ENCODE results near the gene SRD5A2.

Gene SRD5A2, protein sequence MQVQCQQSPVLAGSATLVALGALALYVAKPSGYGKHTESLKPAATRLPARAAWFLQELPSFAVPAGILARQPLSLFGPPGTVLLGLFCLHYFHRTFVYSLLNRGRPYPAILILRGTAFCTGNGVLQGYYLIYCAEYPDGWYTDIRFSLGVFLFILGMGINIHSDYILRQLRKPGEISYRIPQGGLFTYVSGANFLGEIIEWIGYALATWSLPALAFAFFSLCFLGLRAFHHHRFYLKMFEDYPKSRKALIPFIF

GRCh38 chr2:31580321-31581117 lies at the start of gene SRD5A2:
TSS of gene SRD5A2 (minus strand) at chr2:31580938. CDS start at chr2:31580900, 38 bp downstream.
- DNase-seq (ENCODE audit: low read depth): no peak

GRCh38 chr2:31606509-31606908 lies 25.8 kb upstream of the SRD5A2 start:
- DNase-seq (ENCODE audit: low read depth): no peak

DNA sequence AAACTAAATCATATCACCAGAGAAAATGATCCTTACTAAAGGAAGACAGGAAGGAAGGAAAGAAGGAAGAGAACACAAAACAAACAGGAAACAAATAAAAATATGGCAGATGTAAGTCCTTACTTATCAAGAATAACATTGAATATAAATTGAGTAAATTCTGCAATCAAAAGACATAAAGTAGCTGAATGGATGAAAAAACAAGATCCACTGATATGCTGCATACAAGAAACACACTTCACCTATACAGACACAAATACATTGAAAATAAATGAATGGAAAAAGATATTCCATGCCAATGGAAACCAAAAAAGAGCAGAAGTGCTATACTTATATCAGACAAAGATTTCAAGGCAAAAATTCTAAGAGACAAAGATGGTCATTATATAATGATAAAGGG lies 18.0 kb upstream of the SRD5A2 start:
- DNase-seq (ENCODE audit: low read depth): no peak

- no peak for DNase-seq (ENCODE audit: low read depth)
Observed at GRCh38 chr2:31586230-31586629, 5.5 kb upstream of the SRD5A2 start.

DNA sequence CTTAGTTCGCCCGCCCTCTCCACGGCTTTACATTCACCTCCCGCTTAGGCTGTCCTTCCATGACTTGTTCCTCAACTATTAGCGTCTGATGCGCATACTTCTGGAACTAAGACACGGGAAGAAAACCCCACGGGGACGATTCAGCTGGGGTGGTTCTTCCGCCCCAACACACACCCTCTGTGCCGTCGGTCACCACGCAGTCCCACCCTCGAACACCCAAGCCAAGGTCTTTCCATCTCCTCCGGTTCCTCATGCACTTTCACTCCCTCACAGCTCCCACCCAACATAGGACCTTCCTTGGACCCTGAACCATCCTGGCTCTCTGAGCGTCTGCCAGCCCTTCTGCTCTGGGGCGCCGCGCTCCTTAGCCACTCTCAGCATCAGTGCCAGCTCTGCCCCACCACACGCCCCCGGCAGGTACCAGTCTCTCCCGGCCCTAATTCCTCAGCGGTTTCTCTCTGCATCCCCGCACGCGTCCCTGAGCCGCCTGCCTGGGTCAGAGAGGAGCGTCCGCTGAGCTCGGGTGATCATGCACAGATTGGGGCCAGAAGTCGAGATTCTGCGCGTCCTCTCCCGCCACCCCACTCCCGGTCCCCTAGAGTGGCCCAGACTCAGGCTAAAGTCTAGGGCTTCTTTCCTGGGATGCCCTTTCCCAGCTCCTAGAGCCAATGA lies 522 bp upstream of the SRD5A2 start:
- no peak for DNase-seq (ENCODE audit: low read depth)

- no peak for DNase-seq (ENCODE audit: low read depth)
Observed at GRCh38 chr2:31579996-31580320, 780 bp downstream of the SRD5A2 start.

DNA sequence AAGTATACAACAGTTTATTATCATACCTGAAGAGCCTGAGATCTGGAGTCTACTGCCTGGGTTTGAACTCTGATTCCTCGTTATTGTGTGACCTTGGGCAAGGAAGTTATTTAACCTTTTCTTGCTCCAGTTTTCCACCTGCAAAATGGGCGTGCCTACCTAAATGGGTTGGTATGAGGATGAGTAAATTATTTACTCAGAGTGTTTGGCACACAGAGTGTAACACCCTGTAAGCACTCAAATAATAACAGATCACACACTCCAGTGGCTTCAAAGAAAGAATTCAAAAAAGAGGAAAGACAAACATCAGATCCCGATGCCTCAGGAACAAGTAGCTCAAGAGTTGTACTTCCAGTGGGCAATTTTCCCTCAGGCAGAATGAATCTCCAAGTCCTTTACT lies 2.4 kb downstream of the SRD5A2 start:
- no peak for DNase-seq (ENCODE audit: low read depth)

- DNase-seq (ENCODE audit: low read depth): no peak
Observed at GRCh38 chr2:31577143-31577542, 3.6 kb downstream of the SRD5A2 start.

DNA sequence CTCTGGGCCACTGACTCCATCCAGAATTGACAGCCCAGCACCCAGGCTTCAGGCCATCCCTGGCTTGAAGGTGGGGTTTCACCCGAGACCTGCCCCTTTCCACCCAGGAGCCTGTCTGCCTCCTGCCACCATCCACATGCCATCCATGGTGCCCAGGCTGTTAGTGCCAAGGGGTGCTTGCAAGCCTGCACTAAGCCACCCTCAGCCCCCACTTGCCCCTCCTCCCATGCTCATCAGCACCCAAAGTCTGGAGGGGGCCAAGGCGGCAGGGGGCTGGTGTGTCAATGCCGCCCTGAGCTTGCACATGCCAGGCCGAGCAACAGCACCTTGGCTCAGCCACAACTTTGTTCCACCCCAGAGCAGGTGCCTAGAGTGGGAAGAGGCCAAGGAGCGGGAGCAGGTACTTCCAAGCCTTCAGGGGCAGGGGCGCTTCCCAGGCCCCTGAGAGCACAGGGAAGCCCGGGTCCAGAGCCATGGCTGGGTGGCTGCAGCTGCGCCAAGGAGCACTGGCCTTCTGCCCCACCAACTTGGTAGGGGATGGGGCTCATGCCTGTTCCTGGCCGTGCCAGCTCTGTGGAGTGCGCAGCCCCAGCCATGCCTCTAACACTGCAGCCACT lies 12.0 kb downstream of the SRD5A2 start:
- DNase-seq (ENCODE audit: low read depth): no peak

GRCh38 chr2:31567679-31568078 lies 13.1 kb downstream of the SRD5A2 start:
- no peak for DNase-seq (ENCODE audit: low read depth)

- DNase-seq (ENCODE audit: low read depth): no peak
Observed at GRCh38 chr2:31563273-31563839, 17.4 kb downstream of the SRD5A2 start.

DNA sequence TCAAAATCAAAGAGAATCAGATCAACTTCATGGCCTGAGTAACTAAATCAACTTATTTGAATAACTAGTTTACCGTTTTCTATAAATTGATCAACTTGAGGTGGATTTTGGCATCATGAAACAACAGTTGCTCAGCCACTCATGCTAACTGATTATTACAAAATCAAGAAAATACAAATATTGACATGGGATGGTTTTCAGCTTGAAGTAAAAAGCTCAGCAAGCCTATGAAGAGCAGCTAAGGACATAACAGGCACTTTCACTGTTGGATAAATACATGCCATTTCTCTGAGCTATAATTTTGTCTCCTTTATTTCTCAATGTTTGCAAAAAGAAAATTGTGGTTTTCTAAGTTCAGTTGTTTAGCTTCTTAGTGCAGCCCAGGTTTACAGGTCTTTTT lies 18.9 kb downstream of the SRD5A2 start:
- DNase-seq (ENCODE audit: low read depth): no peak

GRCh38 chr2:31558401-31559295 lies 22.1 kb downstream of the SRD5A2 start:
- peak; percentile 82 for DNase-seq (ENCODE audit: low read depth)

GRCh38 chr2:31556940-31557339 lies 23.8 kb downstream of the SRD5A2 start:
- DNase-seq (ENCODE audit: low read depth): no peak

DNA sequence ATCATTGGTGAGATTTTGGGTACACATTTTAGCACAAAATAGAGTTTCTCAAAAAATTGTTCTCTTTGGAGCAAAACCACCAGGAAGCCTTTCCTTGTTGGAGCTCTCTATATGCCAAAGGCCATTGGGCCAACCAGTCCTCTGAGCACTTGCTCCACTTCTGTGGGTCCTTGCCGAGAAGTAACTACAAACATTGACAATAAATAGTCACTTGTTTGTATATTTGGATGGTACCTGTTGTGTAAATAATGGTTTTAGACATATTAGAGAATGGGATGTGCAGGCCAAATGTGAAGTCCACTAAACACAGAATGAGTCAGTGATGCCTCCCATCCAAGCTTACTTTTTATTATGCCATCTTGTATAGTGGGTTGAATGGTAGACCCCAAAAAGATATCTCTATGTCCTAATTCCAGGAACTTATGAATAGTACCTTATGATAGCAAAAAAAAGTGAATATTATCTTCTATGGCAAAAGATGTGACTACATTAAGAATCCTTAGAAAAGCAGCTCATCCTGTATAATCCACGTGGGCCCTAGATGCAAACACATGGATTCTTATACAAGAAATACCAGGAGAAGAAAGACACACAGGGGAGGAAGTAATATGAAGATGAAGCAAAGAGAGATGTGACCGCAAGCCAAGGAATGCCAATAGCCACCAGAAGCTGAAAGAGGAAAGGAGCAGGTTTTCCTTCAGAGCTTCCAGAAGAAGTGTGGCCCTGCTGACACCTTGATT lies 24.6 kb downstream of the SRD5A2 start:
- DNase-seq (ENCODE audit: low read depth): no peak

DNA sequence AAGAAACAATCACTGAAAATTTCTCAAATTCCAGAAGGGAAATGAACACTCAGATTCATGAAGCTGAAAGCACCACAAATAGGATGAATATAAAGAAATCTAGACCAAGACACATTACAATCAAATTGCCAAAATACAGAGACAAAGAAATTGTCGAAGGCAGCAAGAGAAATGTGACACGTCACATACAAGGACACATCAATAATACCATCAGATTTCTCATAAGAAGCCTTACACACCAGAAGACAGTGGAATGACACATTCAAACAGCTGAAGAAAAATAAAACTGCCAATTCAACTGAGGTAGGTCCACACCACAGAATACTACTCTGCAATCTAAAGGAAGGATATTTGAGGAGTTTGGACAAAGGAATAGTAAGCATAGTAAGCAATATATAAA lies 27.4 kb downstream of the SRD5A2 start:
- no peak for DNase-seq (ENCODE audit: low read depth)

DNA sequence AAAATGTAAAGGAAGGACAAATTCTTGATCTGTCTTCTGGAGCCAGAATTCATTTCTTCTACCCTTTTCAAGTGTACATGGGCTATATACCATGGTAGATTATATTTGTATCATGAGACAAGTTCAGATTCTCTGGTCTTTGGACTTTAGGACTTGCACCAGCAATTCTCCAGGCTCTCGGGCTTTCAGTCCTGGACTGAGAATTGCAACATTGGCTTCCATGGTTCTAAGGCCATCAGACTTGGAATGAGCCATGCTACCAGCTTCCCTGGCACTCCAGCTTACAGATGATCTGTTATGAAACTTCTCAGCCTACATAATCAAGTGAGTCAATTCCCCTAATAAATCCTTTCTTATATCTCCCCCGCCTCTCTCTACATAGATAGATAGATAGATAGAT lies 33.3 kb downstream of the SRD5A2 start:
- no peak for DNase-seq (ENCODE audit: low read depth)

- no peak for DNase-seq (ENCODE audit: low read depth)
Observed at GRCh38 chr2:31541853-31542252, 38.9 kb downstream of the SRD5A2 start.

- DNase-seq (ENCODE audit: low read depth): no peak
Observed at GRCh38 chr2:31539505-31539904, 41.2 kb downstream of the SRD5A2 start.

- DNase-seq (ENCODE audit: low read depth): no peak
Observed at GRCh38 chr2:31535768-31536167, 45.0 kb downstream of the SRD5A2 start.

DNA sequence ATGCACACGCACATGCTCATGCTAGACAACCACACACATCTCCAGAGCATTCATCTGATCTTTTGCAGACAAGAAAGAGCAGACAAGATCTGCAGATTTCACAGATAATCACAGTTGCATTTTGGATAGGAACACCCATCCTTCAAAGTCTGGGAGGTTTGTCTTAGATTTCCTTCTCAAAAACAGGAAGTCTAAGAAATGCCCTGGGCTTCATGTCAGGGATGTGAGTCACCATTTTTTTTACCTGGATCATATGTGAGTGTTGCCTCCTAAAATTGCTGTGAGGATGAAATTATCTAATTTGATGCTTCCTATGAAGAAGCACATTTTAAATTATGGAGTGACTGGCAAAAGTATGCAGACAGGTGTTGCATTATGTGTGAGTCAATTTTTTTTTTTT lies 46.1 kb downstream of the SRD5A2 start:
- no peak for DNase-seq (ENCODE audit: low read depth)

Data from fibroblast of gingiva (primary cell).